K562 (cell line): ENCODE results near the gene SMARCB1. TPM values are rescaled to one million over a fixed set of nuclear protein-coding genes. Genes with fewer than 3 reads are reported as not detected.

Experiments used
- ATAC-seq: fragments of 200-7000 bp; cut with Tn5 transposase; 3 replicates; pipeline ENCODE4 v1.9.1; 2020; ENCODE audit warnings: moderate library complexity
- BruUV-seq: library from RNA; stranded (reverse); fragments of 400-500 nt; replicated peaks from 2 replicates; lab custom pipeline; 2021; lab: Mats Ljungman, UMichigan
- CTCF ChIA-PET: fragments of 300-600 bp; formaldehyde crosslinking; extraction: SDS; loops from one replicate; lab custom pipeline; 2021; ENCODE audit warnings: low intra/inter-chr PET ratio; lab: Yijun Ruan, JAX
- POLR2A ChIA-PET: fragments of 300-600, 350-650 bp; sonication (Branson Sonifier 250); formaldehyde crosslinking; extraction: SDS; loops from one replicate; lab custom pipeline; 2021; ENCODE audit warnings: antibody characterized with exemption, inconsistent platforms; lab: Yijun Ruan, JAX
- DNase-seq, 4 experiments: peaks; one replicate each; pipeline versions ENCODE4 v3.0.0 to v3.0.0-alpha.2; 2011 to 2018; ENCODE audit warnings: low spot score in 3 of 4, mixed read lengths in 3 of 4; ENCODE audit errors: extremely low read depth in 1 of 4
- FAIRE-seq: peaks from 2 replicates; lab custom pipeline; 2011; peaks lifted over from hg19 to GRCh38; lab: Jason Lieb, UNC
- H2AFZ ChIP-seq: 2 replicates; pipeline ENCODE4 v1.6.0; 2011; ENCODE audit warnings: low read depth, low read length, control low read depth, inconsistent platforms
- H3K27ac ChIP-seq: fragments of 200-600 bp; 3 replicates; pipeline ENCODE4 v1.8.0; 2011; ENCODE audit warnings: low read depth, mild to moderate bottlenecking, control low read depth, inconsistent platforms, low read length, moderate library complexity, mixed read lengths; ENCODE audit errors: extremely low read depth
- H3K27me3 ChIP-seq, 2 experiments: fragments of 300-600 bp in 1 of 2; 2 replicates in 1 of 2; 3 replicates in 1 of 2; pipeline versions ENCODE4 v1.6.0 to v1.8.0; 2011; ENCODE audit warnings: inconsistent platforms in 2 of 2, low read length in 2 of 2, mild to moderate bottlenecking in 1 of 2, mixed read lengths in 1 of 2, moderate library complexity in 1 of 2; ENCODE audit not compliant: control insufficient read depth in 2 of 2, insufficient read depth in 2 of 2
- H3K36me3 ChIP-seq: fragments of 300-600 bp; 3 replicates; pipeline ENCODE4 v1.8.0; 2011; ENCODE audit warnings: mild to moderate bottlenecking, low read length, inconsistent platforms; ENCODE audit not compliant: control insufficient read depth, insufficient read depth
- H3K4me1 ChIP-seq, 2 experiments: fragments of 200-600 bp in 1 of 2; replicated peaks in 1 of 2; 2 replicates in 1 of 2; 3 replicates in 1 of 2; pipeline versions ENCODE4 v1.5.1 to v1.8.0; 2011; ENCODE audit warnings: inconsistent platforms in 2 of 2, low read length in 2 of 2, mild to moderate bottlenecking in 1 of 2, mixed read lengths in 1 of 2, moderate library complexity in 1 of 2; ENCODE audit not compliant: control insufficient read depth in 2 of 2, insufficient read depth in 2 of 2
- H3K4me2 ChIP-seq: 2 replicates; pipeline ENCODE4 v1.6.1; 2011; ENCODE audit warnings: low read length, control low read depth, inconsistent platforms, mixed read lengths; ENCODE audit not compliant: insufficient read depth
- H3K4me3 ChIP-seq: fragments of 200-600 bp; sonication (generic), shearing (Covaris generic); 2 replicates; pipeline ENCODE4 v1.5.1; 2016; ENCODE audit warnings: control low read depth, inconsistent platforms
- H3K79me2 ChIP-seq: fragments of 200-600 bp; 3 replicates; pipeline ENCODE4 v1.8.0; 2011; ENCODE audit warnings: low read length, inconsistent platforms; ENCODE audit not compliant: control insufficient read depth, insufficient read depth
- H3K9ac ChIP-seq, 2 experiments: 2 replicates each; pipeline versions ENCODE4 v1.6.0 to v1.6.1; 2011; ENCODE audit warnings: low read depth in 2 of 2, low read length in 2 of 2, control low read depth in 1 of 2, inconsistent platforms in 1 of 2, mild to moderate bottlenecking in 1 of 2, mixed read lengths in 1 of 2; ENCODE audit not compliant: insufficient read depth in 1 of 2
- H3K9me1 ChIP-seq: one replicate; pipeline ENCODE4 v1.6.0; 2011; ENCODE audit warnings: inconsistent platforms, mild to moderate bottlenecking, low read length, moderate library complexity; ENCODE audit not compliant: control insufficient read depth, insufficient read depth
- H3K9me3 ChIP-seq: replicated peaks from 2 replicates; pipeline ENCODE4 v1.5.1; 2011; ENCODE audit warnings: low read depth, low read length, inconsistent platforms; ENCODE audit not compliant: control insufficient read depth, insufficient read depth
- H4K20me1 ChIP-seq: replicated peaks from 2 replicates; pipeline ENCODE4 v1.6.1; 2011; ENCODE audit warnings: low read length, inconsistent platforms, mixed read lengths; ENCODE audit not compliant: control insufficient read depth, insufficient read depth
- BRF1 ChIP-seq: IDR thresholded peaks from 3 replicates; pipeline ENCODE4 v1.6.1; 2011; ENCODE audit warnings: borderline replicate concordance, mild to moderate bottlenecking; ENCODE audit not compliant: insufficient read length; ENCODE audit errors: extremely low read depth
- FOXA1 ChIP-seq: fragments of 450-650 bp; IDR thresholded peaks from 2 replicates; pipeline ENCODE4 v1.6.1; 2016; ENCODE audit warnings: mild to moderate bottlenecking, borderline replicate concordance
- FOXJ2 ChIP-seq: fragments of 200-800 bp; sonication (Bioruptor generic); IDR thresholded peaks from 2 replicates; pipeline ENCODE4 v1.6.1; 2016; ENCODE audit warnings: missing genetic modification characterization, missing compliant biosample characterization
- ILF3 ChIP-seq: fragments of 450-650 bp; IDR thresholded peaks from 2 replicates; pipeline ENCODE4 v1.6.1; 2018; ENCODE audit warnings: antibody characterized with exemption, mild to moderate bottlenecking, moderate library complexity, borderline replicate concordance
- KLF1 ChIP-seq: fragments of 450-650 bp; IDR thresholded peaks from 2 replicates; pipeline ENCODE4 v1.6.1; 2016; ENCODE audit warnings: missing genetic modification characterization, missing compliant biosample characterization
- KLF16 ChIP-seq: IDR thresholded peaks from 2 replicates; pipeline ENCODE4 v1.6.1; 2016; ENCODE audit warnings: antibody characterized with exemption
- MBD2 ChIP-seq: sonication (generic); IDR thresholded peaks from 2 replicates; pipeline ENCODE4 v1.6.1; 2016; ENCODE audit warnings: low read depth, borderline replicate concordance
- MXI1 ChIP-seq: IDR thresholded peaks from 2 replicates; pipeline ENCODE4 v1.6.1; 2011; ENCODE audit warnings: low read depth, mild to moderate bottlenecking, improper control_type of control experiment, low read length
- PHB2 ChIP-seq: fragments of 450-650 bp; IDR thresholded peaks from 2 replicates; pipeline ENCODE4 v1.6.1; 2017; ENCODE audit warnings: low read depth
- POLR2B ChIP-seq: fragments of 450-650 bp; IDR thresholded peaks from 2 replicates; pipeline ENCODE4 v1.6.1; 2018; ENCODE audit warnings: low read depth; ENCODE audit not compliant: partially characterized antibody
- PTRF ChIP-seq: fragments of 450-650 bp; IDR thresholded peaks from 2 replicates; pipeline ENCODE4 v1.6.1; 2016; ENCODE audit warnings: mild to moderate bottlenecking, missing genetic modification characterization, missing compliant biosample characterization
- RBM25 ChIP-seq: fragments of 200-400 bp; formaldehyde crosslinking; IDR thresholded peaks from 2 replicates; pipeline ENCODE4 v1.6.1; 2018; ENCODE audit warnings: low read length, low read depth, moderate library complexity; ENCODE audit not compliant: severe bottlenecking
- SMAD1 ChIP-seq: fragments of 150-350 bp; IDR thresholded peaks from 2 replicates; pipeline ENCODE4 v1.6.1; 2014; ENCODE audit warnings: low read length, low read depth; ENCODE audit not compliant: partially characterized antibody
- SRSF9 ChIP-seq: fragments of 200-400 bp; formaldehyde crosslinking; IDR thresholded peaks from 2 replicates; pipeline ENCODE4 v1.6.1; 2017; ENCODE audit warnings: low read depth, low read length, borderline replicate concordance
- ZNF431 ChIP-seq: sonication (generic); formaldehyde crosslinking; IDR thresholded peaks from 2 replicates; pipeline ENCODE4 v1.8.0; 2022; ENCODE audit warnings: mild to moderate bottlenecking, missing genetic modification reagents
- ZNF76 ChIP-seq: fragments of 250-450 bp; sonication (Bioruptor Pico); IDR thresholded peaks from 2 replicates; pipeline ENCODE4 v1.4.0; 2020; ENCODE audit warnings: mild to moderate bottlenecking, moderate library complexity, borderline replicate concordance
- WGBS: fragments of 100-300 bp; shearing (Covaris generic); methylation state at CpG from one replicate; pipeline ENCODE4 v1.1.6; 2016; ENCODE audit warnings: low coverage, mixed read lengths; ENCODE audit not compliant: insufficient coverage; ENCODE audit errors: missing lambda C conversion rate; 5-methylcytosine and 5-hydroxymethylcytosine counted together
- in situ Hi-C: fragments of 300-500 bp; cut with MboI; formaldehyde crosslinking; loops from 4 replicates; pipeline ENCODE4 v1.15.0; 2018; ENCODE audit warnings: inconsistent platforms, mixed read lengths
- intact Hi-C: fragments of 100-400 bp; cut with micrococcal nuclease; formaldehyde crosslinking; loops from 2 replicates; pipeline ENCODE4 v1.14.2; 2022
- polyA plus RNA-seq, 8 experiments: library from polyadenylated mRNA; depleted of rRNA in 4 of 8; stranded (reverse) in 5 of 8; unstranded in 3 of 8; fragments of >200 nt; fragmentation: Nextera tagmentation in 2 of 8; fragmentation: Illumina TruSeq in 1 of 8; extraction: Ambion mirVana in 2 of 8; extraction: Trizol in 1 of 8; gene quantifications; 2 replicates each; pipeline versions ENCODE4 v1.2.1 to v1.2.3, GENCODE V29; 2011 to 2014; ENCODE audit warnings: inconsistent platforms in 1 of 8, missing spikeins in 1 of 8
- total RNA-seq, 7 experiments: library from RNA; depleted of rRNA in 6 of 7; stranded (reverse); fragments of >200 nt in 6 of 7; fragmentation: Illumina TruSeq in 2 of 7; extraction: Trizol in 2 of 7; gene quantifications; 2 replicates each; pipeline versions ENCODE4 v1.2.1 to v1.2.3, GENCODE V29; 2011 to 2021; ENCODE audit warnings: low replicate concordance in 1 of 7
- TF ChIP-seq, protein P1 (sequence below): sonication (generic); formaldehyde crosslinking; IDR thresholded peaks from 2 replicates; pipeline ENCODE4 v1.8.0; 2022; ENCODE audit warnings: mild to moderate bottlenecking, missing genetic modification reagents
- TF ChIP-seq, protein P2 (sequence below): fragments of 450-650 bp; formaldehyde crosslinking; IDR thresholded peaks from 2 replicates; pipeline ENCODE4 v1.4.0; 2022; ENCODE audit warnings: missing genetic modification characterization

SMARCB1 gene
- total and polyA plus RNA-seq, 9 of the 15 experiments (the other 6 are each of a cell fraction or from before 2014, with no cell fraction given): 1.2 to 113 (median 65.4) TPM

DNA sequence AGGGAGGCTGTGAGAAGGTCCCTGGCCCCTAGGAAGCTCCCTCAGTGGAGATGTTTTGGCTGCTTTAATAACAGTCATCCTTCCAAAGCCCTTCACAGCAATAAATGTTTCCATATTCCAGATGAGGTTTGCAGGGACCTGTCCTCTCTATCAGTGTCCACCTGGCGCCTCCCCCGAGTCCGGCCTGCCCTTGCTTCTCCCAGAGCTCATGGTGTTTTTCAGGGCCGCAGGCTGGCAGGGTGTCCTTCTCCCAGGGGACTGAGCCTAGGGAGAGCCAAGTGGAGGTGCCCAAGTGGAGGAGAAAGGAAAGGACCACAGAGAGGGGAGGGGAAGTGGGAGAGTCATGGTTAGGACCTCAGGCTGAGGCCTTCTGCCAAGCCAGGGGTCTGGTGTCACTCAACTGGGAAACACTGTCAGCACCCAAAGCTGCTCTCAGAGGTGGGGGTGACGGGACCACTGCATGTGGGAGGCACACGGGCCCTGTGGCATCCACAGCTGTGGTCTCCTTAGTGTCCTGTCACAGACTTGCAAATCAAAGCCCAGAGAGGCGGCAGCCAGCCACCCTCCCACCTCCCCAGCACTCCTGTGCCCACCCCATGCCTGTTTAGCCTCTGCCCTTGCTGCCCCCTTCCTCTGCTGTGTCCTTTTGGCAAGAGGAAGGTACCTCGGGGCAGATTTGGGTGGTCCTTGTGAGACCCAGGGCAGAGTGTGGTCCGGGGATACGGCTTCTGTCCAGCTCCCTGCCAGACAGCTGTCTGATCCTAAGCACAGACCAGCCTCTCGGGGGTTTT, 45.7 kb downstream of the SMARCB1 start (continued):
- TF ChIP-seq, protein P1, sequence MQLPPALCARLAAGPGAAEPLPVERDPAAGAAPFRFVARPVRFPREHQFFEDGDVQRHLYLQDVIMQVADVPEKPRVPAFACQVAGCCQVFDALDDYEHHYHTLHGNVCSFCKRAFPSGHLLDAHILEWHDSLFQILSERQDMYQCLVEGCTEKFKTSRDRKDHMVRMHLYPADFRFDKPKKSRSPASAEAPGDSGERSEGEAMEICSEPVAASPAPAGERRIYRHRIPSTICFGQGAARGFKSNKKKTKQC (CRISPR knock-in tag): no peak
- no peak for TF ChIP-seq RBM25
- TF ChIP-seq FOXJ2 (tag): no peak
- TF ChIP-seq SRSF9: no peak
- no peak for TF ChIP-seq PHB2

GRCh38 chr22:23833017-23833751, 46.4 kb downstream of the SMARCB1 start:
- TF ChIP-seq SMAD1 (no peak), ZNF76 (CRISPR knock-in tag) (no peak), MXI1 (no peak), PTRF (tag) (no peak), BRF1 (no peak), ZNF431 (CRISPR knock-in tag) (no peak), POLR2B (no peak), FOXA1 (no peak), KLF16 (no peak), ILF3 (no peak), KLF1 (no peak), MBD2 (no peak)
- TF ChIP-seq, protein P2, sequence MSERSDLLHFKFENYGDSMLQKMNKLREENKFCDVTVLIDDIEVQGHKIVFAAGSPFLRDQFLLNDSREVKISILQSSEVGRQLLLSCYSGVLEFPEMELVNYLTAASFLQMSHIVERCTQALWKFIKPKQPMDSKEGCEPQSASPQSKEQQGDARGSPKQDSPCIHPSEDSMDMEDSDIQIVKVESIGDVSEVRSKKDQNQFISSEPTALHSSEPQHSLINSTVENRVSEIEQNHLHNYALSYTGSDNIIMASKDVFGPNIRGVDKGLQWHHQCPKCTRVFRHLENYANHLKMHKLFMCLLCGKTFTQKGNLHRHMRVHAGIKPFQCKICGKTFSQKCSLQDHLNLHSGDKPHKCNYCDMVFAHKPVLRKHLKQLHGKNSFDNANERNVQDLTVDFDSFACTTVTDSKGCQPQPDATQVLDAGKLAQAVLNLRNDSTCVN (CRISPR knock-in tag): no peak
- no peak overlapping the region for H2AFZ ChIP-seq
- 92% methylated on average over 9 of the region's 16 CpGs for WGBS
- H3K9ac ChIP-seq: no peak overlapping the region; a peak in 1 of 4 replicates
- no peaks in the 10 kb centered on the region for H3K9me3 ChIP-seq
- H3K4me1 ChIP-seq: peaks cover 0 to 27% of the 10 kb centered on the region in 2 experiments; a peak in 3 of 5 replicates
- DNase-seq (no peak), FAIRE-seq (no peak), ATAC-seq (no peak)
- H3K9me1 ChIP-seq: no peaks in the 10 kb centered on the region
- no peaks in the 10 kb centered on the region for H3K79me2 ChIP-seq
- intact Hi-C loops (no loop called here), in situ Hi-C loops (no loop called here)
- H3K27me3 ChIP-seq: no peaks in the 10 kb centered on the region
- H4K20me1 ChIP-seq: no peaks in the 10 kb centered on the region; the same call in 1 of the 2 replicates
- POLR2A ChIA-PET: no interaction called here
- no peak overlapping the region for H3K4me3 ChIP-seq
- no TSS peak for BruUV-seq
- H3K27ac ChIP-seq: no peak overlapping the region
- CTCF ChIA-PET: no interaction called here
- peaks cover 55% of the 10 kb centered on the region; the same call in 2 of the 3 replicates for H3K36me3 ChIP-seq
- no peak overlapping the region for H3K4me2 ChIP-seq
